ENCODE data around the gene FOXG1. TPM values are rescaled to one million over a fixed set of nuclear protein-coding genes. Genes with fewer than 3 reads are reported as not detected.

FOXG1 gene
- polyA plus RNA-seq, 1 experiment = not detected

DNA sequence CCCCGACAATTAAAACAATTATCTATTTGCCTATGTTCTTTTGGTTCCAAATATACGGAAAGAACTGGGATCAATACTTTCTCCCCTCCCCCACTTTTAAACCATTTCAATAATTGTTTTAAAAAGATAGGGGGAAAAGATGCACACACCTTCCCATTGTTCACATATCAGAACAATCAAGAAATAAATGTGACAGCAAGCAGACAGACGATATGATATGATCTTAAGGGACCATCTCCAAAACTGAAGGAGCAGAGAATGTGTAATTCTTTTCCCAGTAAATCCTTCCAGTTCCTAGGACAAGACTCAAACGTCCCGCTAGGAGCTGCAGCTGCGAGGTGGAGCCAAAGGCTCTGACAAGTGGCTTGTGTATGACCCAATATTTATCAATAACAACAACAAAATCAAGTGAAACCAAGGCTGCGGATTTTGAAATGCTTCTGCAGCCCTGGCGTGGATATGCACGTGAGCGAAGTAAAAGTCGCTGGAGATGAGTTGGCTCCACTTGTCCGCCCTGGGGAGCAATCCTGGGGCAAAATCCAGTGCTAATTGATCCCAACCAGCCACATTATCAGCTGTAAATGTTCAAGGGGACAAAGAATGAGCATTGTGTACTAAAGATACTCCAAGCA, 8.2 kb upstream of the FOXG1 start:
- no peak overlapping the region for H3K4me3 ChIP-seq (ENCODE audit: low read depth, low read length)
- CTCF ChIA-PET = interaction anchor here (0.7 to 12.0 kb wide), 8 partner anchors 9 to 1512 kb away, joined by 3 to 122 read pairs (median 5); no protein-coding TSS in a partner anchor
- H3K27me3 ChIP-seq (ENCODE audit: control insufficient read depth, insufficient read depth, low read length) = peaks cover 59% of the 10 kb centered on the region
- H3K36me3 ChIP-seq (ENCODE audit: control insufficient read depth, insufficient read depth, low read length) = no peaks in the 10 kb centered on the region
- no peak for DNase-seq (ENCODE audit: low read depth)
- TF ChIP-seq, protein P1, sequence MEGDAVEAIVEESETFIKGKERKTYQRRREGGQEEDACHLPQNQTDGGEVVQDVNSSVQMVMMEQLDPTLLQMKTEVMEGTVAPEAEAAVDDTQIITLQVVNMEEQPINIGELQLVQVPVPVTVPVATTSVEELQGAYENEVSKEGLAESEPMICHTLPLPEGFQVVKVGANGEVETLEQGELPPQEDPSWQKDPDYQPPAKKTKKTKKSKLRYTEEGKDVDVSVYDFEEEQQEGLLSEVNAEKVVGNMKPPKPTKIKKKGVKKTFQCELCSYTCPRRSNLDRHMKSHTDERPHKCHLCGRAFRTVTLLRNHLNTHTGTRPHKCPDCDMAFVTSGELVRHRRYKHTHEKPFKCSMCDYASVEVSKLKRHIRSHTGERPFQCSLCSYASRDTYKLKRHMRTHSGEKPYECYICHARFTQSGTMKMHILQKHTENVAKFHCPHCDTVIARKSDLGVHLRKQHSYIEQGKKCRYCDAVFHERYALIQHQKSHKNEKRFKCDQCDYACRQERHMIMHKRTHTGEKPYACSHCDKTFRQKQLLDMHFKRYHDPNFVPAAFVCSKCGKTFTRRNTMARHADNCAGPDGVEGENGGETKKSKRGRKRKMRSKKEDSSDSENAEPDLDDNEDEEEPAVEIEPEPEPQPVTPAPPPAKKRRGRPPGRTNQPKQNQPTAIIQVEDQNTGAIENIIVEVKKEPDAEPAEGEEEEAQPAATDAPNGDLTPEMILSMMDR (IDR thresholded peaks at IDR 0.05; ENCODE audit: insufficient read depth, low read depth, low read length) = no peak
- POLR2A ChIA-PET = no interaction called here

DNA sequence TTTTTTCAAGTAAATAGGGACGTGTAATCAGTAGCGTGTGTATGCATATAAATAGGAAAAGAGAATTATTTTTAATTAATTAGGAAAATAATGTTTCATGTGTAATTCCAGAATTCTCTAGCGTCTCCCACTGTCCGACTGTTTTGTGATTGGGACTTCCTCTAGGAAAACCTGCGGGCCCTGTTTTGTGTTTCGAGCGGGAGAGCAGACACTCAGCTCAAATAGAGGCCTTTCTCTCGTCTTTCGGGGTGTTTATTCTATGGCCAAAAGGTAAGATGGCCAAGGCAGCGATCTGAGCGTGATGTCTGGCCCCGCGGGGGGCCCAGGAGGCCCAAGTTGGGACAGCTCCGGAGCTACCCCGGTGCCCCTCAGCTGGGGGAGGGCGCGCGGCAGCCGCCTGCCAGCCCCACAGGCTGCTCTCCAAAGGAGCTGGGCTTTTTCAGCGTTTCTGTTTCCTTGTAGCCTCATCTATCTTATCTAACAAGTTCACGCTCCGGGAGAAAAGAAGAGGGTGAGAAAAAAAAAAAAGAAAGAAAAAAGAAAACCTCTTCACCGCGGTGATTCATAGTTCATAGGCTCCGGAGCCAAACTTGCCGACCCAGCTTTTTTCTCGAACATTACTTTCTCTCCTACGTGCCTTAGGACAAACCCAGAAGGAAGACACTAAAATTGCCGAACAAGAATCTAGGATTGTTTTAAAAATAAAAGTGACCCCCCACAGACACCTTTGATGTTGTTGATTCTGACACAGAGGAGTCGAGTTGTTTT, 7.5 kb upstream of the FOXG1 start:
- Histone ChIP-seq H3K36me3 (ENCODE audit: control insufficient read depth, insufficient read depth, low read length) (no peaks in the 10 kb centered on the region), H3K27me3 (ENCODE audit: control insufficient read depth, insufficient read depth, low read length) (peaks cover 59% of the 10 kb centered on the region), H3K4me3 (ENCODE audit: low read depth, low read length) (no peak overlapping the region)
- DNase-seq (ENCODE audit: low read depth) = no peak
- TF ChIP-seq, protein P1 (IDR thresholded peaks at IDR 0.05; ENCODE audit: insufficient read depth, low read depth, low read length) = no peak
- ChIA-PET CTCF (interaction anchor here (1.8 to 12.0 kb wide), 3 partner anchors 9 to 1512 kb away, joined by 6 to 122 read pairs (median 7); no protein-coding TSS in a partner anchor), POLR2A (no interaction called here)

DNA sequence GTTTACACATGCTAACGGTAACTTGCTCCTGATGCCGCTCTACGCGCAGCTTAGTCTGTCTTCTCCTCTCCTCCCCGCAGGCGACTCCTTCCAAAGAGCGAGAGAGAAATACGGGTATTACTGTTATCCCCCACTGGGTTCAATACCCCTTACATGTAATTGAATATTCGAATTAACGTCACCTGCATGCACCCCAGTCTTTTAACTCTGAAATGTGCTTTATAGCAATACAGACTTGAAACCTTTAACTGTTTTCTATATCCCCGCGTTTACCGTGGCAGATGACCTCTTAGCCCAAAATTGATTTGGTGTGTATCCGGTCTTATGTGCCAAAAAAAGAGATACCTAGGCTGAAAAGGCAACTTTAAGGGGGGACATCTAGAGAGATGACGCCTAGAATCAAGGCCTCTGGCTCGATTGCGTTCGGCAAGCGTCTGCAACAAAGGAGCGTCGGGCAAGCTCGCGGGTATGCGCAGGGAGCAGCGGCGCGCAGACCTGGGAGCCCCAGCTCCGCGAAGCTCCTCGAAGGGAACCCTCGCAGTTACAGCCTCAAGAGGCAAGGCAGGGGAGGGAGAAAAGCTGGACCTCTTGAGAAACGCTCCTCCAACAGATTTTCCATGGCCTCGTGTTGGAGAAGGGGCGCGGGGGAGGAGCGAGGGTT, 6.8 kb upstream of the FOXG1 start:
- CTCF ChIA-PET = interaction anchor here (2.4 to 12.0 kb wide), 2 partner anchors 8 to 776 kb away, joined by 7 to 122 read pairs; no protein-coding TSS in a partner anchor
- TF ChIP-seq, protein P1 (IDR thresholded peaks at IDR 0.05; ENCODE audit: insufficient read depth, low read depth, low read length) = no peak

DNA sequence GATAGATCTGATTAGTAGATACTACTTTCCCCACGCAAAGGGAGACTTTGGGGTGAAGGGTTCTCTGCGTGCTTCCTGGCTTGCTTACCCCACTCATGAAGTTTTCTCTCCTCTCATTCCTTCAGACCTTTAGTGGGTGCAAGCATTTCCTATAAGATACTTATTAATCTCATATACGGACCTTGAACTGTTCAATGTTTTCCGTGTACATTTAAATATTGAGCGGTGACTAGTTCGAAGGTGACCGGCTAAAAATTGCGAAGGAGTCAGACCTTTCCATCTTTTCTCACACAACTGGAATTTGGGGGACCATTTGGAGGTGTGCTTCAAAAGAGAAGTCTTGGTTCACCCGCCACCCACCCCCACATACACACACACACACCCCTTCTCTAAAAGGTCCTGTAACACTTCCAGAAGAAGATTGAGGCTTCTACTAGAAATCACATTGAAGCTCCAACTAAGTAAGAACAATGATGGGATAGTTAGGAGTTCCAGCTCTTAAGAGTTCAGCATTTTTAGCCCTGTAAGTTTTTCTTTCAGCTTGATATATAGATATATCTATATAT, 6.1 kb upstream of the FOXG1 start:
- peaks cover 61% of the 10 kb centered on the region for H3K27me3 ChIP-seq (ENCODE audit: control insufficient read depth, insufficient read depth, low read length)
- no peak overlapping the region for H3K4me3 ChIP-seq (ENCODE audit: low read depth, low read length)
- ChIA-PET CTCF (interaction anchor here (1.4 to 12.0 kb wide), 2 partner anchors 10 to 775 kb away, joined by 5 to 122 read pairs; no protein-coding TSS in a partner anchor), POLR2A (no interaction called here)
- DNase-seq (ENCODE audit: low read depth) = no peak
- H3K36me3 ChIP-seq (ENCODE audit: control insufficient read depth, insufficient read depth, low read length) = no peaks in the 10 kb centered on the region
- TF ChIP-seq, protein P1 (IDR thresholded peaks at IDR 0.05; ENCODE audit: insufficient read depth, low read depth, low read length) = no peak

More for the DNA sequence above, 6.8 kb upstream of the FOXG1 start:
- POLR2A ChIA-PET = no interaction called here
- DNase-seq (ENCODE audit: low read depth) = no peak
- peaks cover 60% of the 10 kb centered on the region for H3K27me3 ChIP-seq (ENCODE audit: control insufficient read depth, insufficient read depth, low read length)
- H3K36me3 ChIP-seq (ENCODE audit: control insufficient read depth, insufficient read depth, low read length) = no peaks in the 10 kb centered on the region
- H3K4me3 ChIP-seq (ENCODE audit: low read depth, low read length) = no peak overlapping the region
